ENCODE measurements around the gene GDF2.

The GDF2 gene

GRCh38 chr10:47364366-47364765 is 42.1 kb downstream of the GDF2 start:
- TF ChIP-seq POLR2A (IDR thresholded peaks at IDR 0.05; ENCODE audit: low read length) (no peak), GATA1 (IDR thresholded peaks at IDR 0.05; ENCODE audit: low read depth, low read length) (no peak)
- DNase-seq, result no peak

GRCh38 chr10:47364911-47365310 is 42.7 kb downstream of the GDF2 start:
- TF ChIP-seq GATA1 (IDR thresholded peaks at IDR 0.05; ENCODE audit: low read depth, low read length) (no peak), POLR2A (IDR thresholded peaks at IDR 0.05; ENCODE audit: low read length) (no peak)
- DNase-seq, result no peak

GRCh38 chr10:47365431-47366180 is 43.4 kb downstream of the GDF2 start:
- no peak for DNase-seq
- no peak for TF ChIP-seq POLR2A (IDR thresholded peaks at IDR 0.05; ENCODE audit: low read length)
- no peak for TF ChIP-seq GATA1 (IDR thresholded peaks at IDR 0.05; ENCODE audit: low read depth, low read length)

- DNase-seq, result no peak
- TF ChIP-seq POLR2A (IDR thresholded peaks at IDR 0.05; ENCODE audit: low read length) (no peak), GATA1 (IDR thresholded peaks at IDR 0.05; ENCODE audit: low read depth, low read length) (no peak)
Measured at GRCh38 chr10:47366181-47366631, 44.0 kb downstream of the GDF2 start.

GRCh38 chr10:47366731-47367460 is 44.6 kb downstream of the GDF2 start:
- no peak for DNase-seq
- TF ChIP-seq GATA1 (IDR thresholded peaks at IDR 0.05; ENCODE audit: low read depth, low read length) (no peak), POLR2A (IDR thresholded peaks at IDR 0.05; ENCODE audit: low read length) (no peak)

- no peak for DNase-seq
- no peak for TF ChIP-seq POLR2A (IDR thresholded peaks at IDR 0.05; ENCODE audit: low read length)
- no peak for TF ChIP-seq GATA1 (IDR thresholded peaks at IDR 0.05; ENCODE audit: low read depth, low read length)
Measured at GRCh38 chr10:47367646-47368045, 45.4 kb downstream of the GDF2 start.

- DNase-seq, result no peak
- no peak for TF ChIP-seq GATA1 (IDR thresholded peaks at IDR 0.05; ENCODE audit: low read depth, low read length)
Measured at GRCh38 chr10:47368431-47369180, 46.4 kb downstream of the GDF2 start.

GRCh38 chr10:47369251-47369894 is 47.1 kb downstream of the GDF2 start:
- no peak for TF ChIP-seq POLR2A (IDR thresholded peaks at IDR 0.05; ENCODE audit: low read length)
- no peak for TF ChIP-seq GATA1 (IDR thresholded peaks at IDR 0.05; ENCODE audit: low read depth, low read length)
- DNase-seq, result no peak

GRCh38 chr10:47370015-47370767 is 47.9 kb downstream of the GDF2 start:
- no peak for TF ChIP-seq GATA1 (IDR thresholded peaks at IDR 0.05; ENCODE audit: low read depth, low read length)
- no peak for TF ChIP-seq POLR2A (IDR thresholded peaks at IDR 0.05; ENCODE audit: low read length)

DNA sequence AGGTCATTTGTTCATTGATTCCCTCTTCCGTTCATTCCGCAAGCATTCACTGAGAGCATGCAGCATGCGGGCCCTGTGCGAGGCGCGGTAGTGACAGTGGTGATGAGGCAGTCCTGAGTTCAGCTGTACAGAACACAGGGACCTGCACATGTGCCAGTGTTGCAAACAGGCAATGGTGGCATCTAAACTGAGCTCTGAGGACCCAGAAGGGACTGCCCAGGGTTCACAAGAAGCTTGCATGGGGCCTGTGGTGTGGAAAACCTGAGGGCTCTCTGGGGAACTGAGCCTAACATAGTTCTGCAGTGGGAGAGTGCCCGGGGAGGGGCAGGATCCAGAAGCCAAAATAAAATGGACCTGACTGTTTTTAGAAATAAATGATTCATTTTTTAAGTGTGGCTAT is 48.6 kb downstream of the GDF2 start:
- no peak for DNase-seq
- TF ChIP-seq GATA1 (IDR thresholded peaks at IDR 0.05; ENCODE audit: low read depth, low read length) (no peak), POLR2A (IDR thresholded peaks at IDR 0.05; ENCODE audit: low read length) (no peak)

More at GRCh38 chr10:47370015-47370767, 47.9 kb downstream of the GDF2 start:
- no peak for DNase-seq

GRCh38 chr10:47371629-47372485 is 49.6 kb downstream of the GDF2 start:
- no peak for DNase-seq
- no peak for TF ChIP-seq POLR2A (IDR thresholded peaks at IDR 0.05; ENCODE audit: low read length)
- TF ChIP-seq GATA1 (IDR thresholded peaks at IDR 0.05; ENCODE audit: low read depth, low read length), result no peak

DNA sequence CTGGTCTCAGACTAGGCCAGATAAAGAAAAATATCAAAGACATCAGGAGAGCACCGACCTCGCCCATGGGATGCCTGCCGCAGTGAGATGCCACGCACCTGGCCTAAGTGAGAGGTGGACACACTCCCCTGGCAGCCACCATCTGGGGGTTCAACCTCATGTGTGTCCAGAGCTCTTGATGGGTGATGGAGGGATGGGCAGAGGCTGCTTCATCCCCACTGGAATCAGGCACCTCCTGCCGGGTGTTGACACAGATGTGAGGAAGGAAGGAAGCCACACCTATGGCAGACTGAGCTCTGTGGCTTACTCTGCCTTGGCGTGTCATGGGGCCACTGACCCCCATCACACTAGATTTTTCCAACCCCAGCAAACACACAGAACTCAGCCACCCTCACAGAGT is 50.5 kb downstream of the GDF2 start:
- no peak for DNase-seq
- no peak for TF ChIP-seq POLR2A (IDR thresholded peaks at IDR 0.05; ENCODE audit: low read length)
